Stimulated activated CD4-positive, alpha-beta T cell treated with anti-CD3 and anti-CD28 coated beads, Interleukin-2, amount 100 ng/mL, for 48 hours (primary cell): Measurements from ENCODE around the gene MAP7D3.

Source experiments
- DNase-seq, 2 donors: peaks; one replicate each; pipeline ENCODE4 v3.0.0-alpha.2; 2020

Gene MAP7D3

GRCh38 chrX:136204571-136204970 is 46.6 kb downstream of the MAP7D3 start:
- no peak for DNase-seq

GRCh38 chrX:136203951-136204350 is 47.2 kb downstream of the MAP7D3 start:
- DNase-seq = no peak

- DNase-seq = no peak
Observed at GRCh38 chrX:136203438-136203837, 47.8 kb downstream of the MAP7D3 start.

GRCh38 chrX:136202889-136203288 is 48.3 kb downstream of the MAP7D3 start:
- DNase-seq = no peak

GRCh38 chrX:136201601-136202000 is 49.6 kb downstream of the MAP7D3 start:
- DNase-seq = no peak

GRCh38 chrX:136200466-136200865 is 50.7 kb downstream of the MAP7D3 start:
- no peak for DNase-seq

- DNase-seq = no peak
Observed at GRCh38 chrX:136199365-136199764, 51.8 kb downstream of the MAP7D3 start.

- DNase-seq = no peak
Observed at GRCh38 chrX:136198678-136199243, 52.4 kb downstream of the MAP7D3 start.

GRCh38 chrX:136198010-136198409 is 53.2 kb downstream of the MAP7D3 start:
- no peak for DNase-seq

GRCh38 chrX:136196691-136197155 is 54.5 kb downstream of the MAP7D3 start:
- no peak for DNase-seq

GRCh38 chrX:136195247-136195646 is 56.0 kb downstream of the MAP7D3 start:
- DNase-seq = no peak

- no peak for DNase-seq
Observed at GRCh38 chrX:136194536-136194935, 56.7 kb downstream of the MAP7D3 start.

GRCh38 chrX:136193771-136194170 is 57.4 kb downstream of the MAP7D3 start:
- no peak for DNase-seq

GRCh38 chrX:136192839-136193414 is 58.3 kb downstream of the MAP7D3 start:
- DNase-seq = no peak

GRCh38 chrX:136192135-136192534 is 59.1 kb downstream of the MAP7D3 start:
- no peak for DNase-seq

GRCh38 chrX:136191171-136191570 is 60.0 kb downstream of the MAP7D3 start:
- DNase-seq = no peak

GRCh38 chrX:136190038-136190713 is 61.0 kb downstream of the MAP7D3 start:
- DNase-seq = no peak

- no peak for DNase-seq
Observed at GRCh38 chrX:136189222-136189621, 62.0 kb downstream of the MAP7D3 start.

GRCh38 chrX:136186023-136186413 is 65.2 kb downstream of the MAP7D3 start:
- DNase-seq = no peak

GRCh38 chrX:136185401-136186022 is 65.7 kb downstream of the MAP7D3 start:
- no peak for DNase-seq

GRCh38 chrX:136183917-136184316 is 67.3 kb downstream of the MAP7D3 start:
- DNase-seq = no peak

GRCh38 chrX:136183172-136183571 is 68.0 kb downstream of the MAP7D3 start:
- DNase-seq = no peak

- no peak for DNase-seq
Observed at GRCh38 chrX:136182414-136182813, 68.8 kb downstream of the MAP7D3 start.

- no peak for DNase-seq
Observed at GRCh38 chrX:136179133-136179532, 72.1 kb downstream of the MAP7D3 start.
